ENCODE results near the gene CERS2. TPM values are rescaled to one million over a fixed set of nuclear protein-coding genes. Genes with fewer than 3 reads are reported as not detected.

Gene CERS2
- total RNA-seq, 1 experiment from 2014 or later = 348 TPM

GRCh38 chr1:151001602-151002001 is 27.0 kb upstream of the CERS2 start:
- Histone ChIP-seq H3K4me3 (ENCODE audit: low read depth in 2 of 2, low read length in 2 of 2) (no peak overlapping the region), H3K27me3 (ENCODE audit: control insufficient read depth, insufficient read depth, low read length) (no peaks in the 10 kb centered on the region), H3K9me3 (ENCODE audit: control insufficient read depth, insufficient read depth, low read depth, low read length) (no peaks in the 10 kb centered on the region), H3K4me1 (ENCODE audit: control insufficient read depth, insufficient read depth, low read length) (no peaks in the 10 kb centered on the region), H3K27ac (ENCODE audit: low read length) (no peak overlapping the region), H3K36me3 (ENCODE audit: control insufficient read depth, insufficient read depth, low read length) (no peaks in the 10 kb centered on the region)
- BruUV-seq (replicated peaks) = no TSS peak
- POLR2A ChIA-PET = no interaction called here
- intact Hi-C loops (cut with micrococcal nuclease; ENCODE audit: unreplicated experiment) (no loop called here), in situ Hi-C loops (cut with HindIII; ENCODE audit: low pct_unique_long_range_greater_than_20kb, low sequenced_read_pairs) (no loop called here)
- ATAC-seq (no peak), DNase-seq (ENCODE audit: low read depth, low spot score) (no peak)
- CTCF ChIA-PET = no interaction called here
- TF ChIP-seq CTCF (IDR thresholded peaks at IDR 0.05) (no peak), POLR2AphosphoS5 (IDR thresholded peaks at IDR 0.05; ENCODE audit: low read depth, low read length) (no peak), SIN3A (IDR thresholded peaks at IDR 0.05; ENCODE audit: borderline replicate concordance, insufficient read depth, low read depth, low read length) (no peak), REST (IDR thresholded peaks at IDR 0.05; ENCODE audit: insufficient read depth in 1 of 2, low read depth in 2 of 2, low read length in 1 of 2) (no peak), TCF7L2 (IDR thresholded peaks at IDR 0.05; ENCODE audit: low read depth, low read length) (no peak)

GRCh38 chr1:151000408-151000807 is 25.8 kb upstream of the CERS2 start:
- CTCF ChIA-PET = no interaction called here
- no TSS peak for BruUV-seq (replicated peaks)
- POLR2A ChIA-PET = no interaction called here
- no peaks in the 10 kb centered on the region for H3K9me3 ChIP-seq (ENCODE audit: control insufficient read depth, insufficient read depth, low read depth, low read length)
- H3K27me3 ChIP-seq (ENCODE audit: control insufficient read depth, insufficient read depth, low read length) = no peaks in the 10 kb centered on the region
- H3K4me1 ChIP-seq (ENCODE audit: control insufficient read depth, insufficient read depth, low read length) = peaks cover 5% of the 10 kb centered on the region; the same call in 1 of the 2 replicates
- intact Hi-C loops (cut with micrococcal nuclease; ENCODE audit: unreplicated experiment) (no loop called here), in situ Hi-C loops (cut with HindIII; ENCODE audit: low pct_unique_long_range_greater_than_20kb, low sequenced_read_pairs) (no loop called here)
- ATAC-seq (no peak), DNase-seq (ENCODE audit: low read depth, low spot score) (no peak)
- no peak for TF ChIP-seq REST (IDR thresholded peaks at IDR 0.05; ENCODE audit: insufficient read depth in 1 of 2, low read depth in 2 of 2, low read length in 1 of 2)
- TF ChIP-seq POLR2AphosphoS5 (IDR thresholded peaks at IDR 0.05; ENCODE audit: low read depth, low read length) = no peak
- no peak for TF ChIP-seq TCF7L2 (IDR thresholded peaks at IDR 0.05; ENCODE audit: low read depth, low read length)
- no peak for TF ChIP-seq CTCF (IDR thresholded peaks at IDR 0.05)
- no peak for TF ChIP-seq SIN3A (IDR thresholded peaks at IDR 0.05; ENCODE audit: borderline replicate concordance, insufficient read depth, low read depth, low read length)
- H3K4me3 ChIP-seq (ENCODE audit: low read depth in 2 of 2, low read length in 2 of 2) = no peak overlapping the region
- H3K36me3 ChIP-seq (ENCODE audit: control insufficient read depth, insufficient read depth, low read length) = no peaks in the 10 kb centered on the region
- no peak overlapping the region for H3K27ac ChIP-seq (ENCODE audit: low read length)

Data from Panc1 (cell line).